Stromal cell of bone marrow (primary cell): Measurements from ENCODE around the gene VAV2.

Source experiments
- DNase-seq: peaks from one replicate; pipeline ENCODE4 v3.0.0-alpha.2; 2012; ENCODE audit warnings: low read depth

VAV2 gene

GRCh38 chr9:134028076-134028475 lies 36.0 kb upstream of the VAV2 start:
- no peak for DNase-seq

GRCh38 chr9:134027561-134027960 lies 35.4 kb upstream of the VAV2 start:
- no peak for DNase-seq

- DNase-seq, result no peak
These were observed 34.9 kb upstream of the VAV2 start for GRCh38 chr9:134026981-134027380.

GRCh38 chr9:134026581-134026980 lies 34.5 kb upstream of the VAV2 start:
- DNase-seq, result no peak

- no peak for DNase-seq
These were observed 33.8 kb upstream of the VAV2 start for GRCh38 chr9:134025606-134026541.

- peak; percentile 98 for DNase-seq
These were observed 32.9 kb upstream of the VAV2 start, which contains the start of gene BRD3OS for GRCh38 chr9:134024828-134025605. Gene BRD3OS (plus strand): TSS chr9:134025481. CDS start chr9:134026748, 1,267 bp downstream.

- no peak for DNase-seq
These were observed 32.2 kb upstream of the VAV2 start for GRCh38 chr9:134024214-134024792.

GRCh38 chr9:134014946-134015345 lies 22.8 kb upstream of the VAV2 start:
- DNase-seq, result no peak

GRCh38 chr9:134011401-134011800 lies 19.3 kb upstream of the VAV2 start:
- no peak for DNase-seq

GRCh38 chr9:134010310-134011173 lies 18.4 kb upstream of the VAV2 start:
- DNase-seq, result no peak

- DNase-seq, result no peak
These were observed 15.4 kb upstream of the VAV2 start for GRCh38 chr9:134007571-134007970.

GRCh38 chr9:134007150-134007549 lies 15.0 kb upstream of the VAV2 start:
- DNase-seq, result no peak

GRCh38 chr9:134005381-134005780 lies 13.3 kb upstream of the VAV2 start:
- DNase-seq, result no peak

GRCh38 chr9:134004881-134005280 lies 12.8 kb upstream of the VAV2 start:
- no peak for DNase-seq

GRCh38 chr9:134004131-134004873 lies 12.2 kb upstream of the VAV2 start:
- no peak for DNase-seq

- no peak for DNase-seq
These were observed 11.1 kb upstream of the VAV2 start for GRCh38 chr9:134003237-134003636.

- DNase-seq, result no peak
These were observed 10.7 kb upstream of the VAV2 start for GRCh38 chr9:134002796-134003195.

GRCh38 chr9:133999851-134000265 lies 7.7 kb upstream of the VAV2 start:
- no peak for DNase-seq

GRCh38 chr9:133998915-133999595 lies 6.9 kb upstream of the VAV2 start:
- DNase-seq, result no peak

GRCh38 chr9:133997584-133997983 lies 5.5 kb upstream of the VAV2 start:
- no peak for DNase-seq
